HG03139 (cell line): Measurements from ENCODE around the gene NR2F1-AS1.

Experiments used
- ATAC-seq: cut with Tn5 transposase; IDR thresholded peaks from one replicate; pipeline ENCODE4 v1.9.1; 2021; ENCODE audit not compliant: unreplicated experiment

Gene NR2F1-AS1

DNA sequence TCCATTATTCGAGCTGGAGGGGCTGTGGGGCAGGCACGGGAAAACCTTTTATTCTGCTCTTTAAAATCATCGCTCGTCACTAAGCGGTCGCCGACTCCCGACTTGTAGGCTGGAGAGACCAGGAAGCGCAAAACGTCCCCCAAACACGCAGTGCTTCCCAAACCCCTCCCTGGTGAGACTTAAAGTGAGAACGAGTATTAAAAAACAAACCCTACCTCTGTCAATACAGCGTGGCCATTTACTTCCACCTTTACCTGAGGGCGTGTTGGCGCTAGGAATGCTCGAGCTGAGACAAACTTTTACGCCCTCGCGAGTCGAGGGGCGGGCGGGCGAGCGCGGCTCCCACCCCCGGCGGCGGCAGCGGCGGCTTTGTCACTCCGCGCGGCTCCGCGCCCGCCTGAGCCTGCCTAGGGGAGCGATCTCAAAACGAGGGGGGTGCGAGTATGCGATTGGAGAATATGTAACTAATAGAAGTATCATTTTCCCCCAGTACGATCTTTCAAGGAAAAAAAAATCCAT, at the start of gene NR2F1-AS1:
Gene NR2F1-AS1, minus strand, starts transcription at position 293 of the 519 bp plus-strand sequence.
- peak; percentile 15 for ATAC-seq

DNA sequence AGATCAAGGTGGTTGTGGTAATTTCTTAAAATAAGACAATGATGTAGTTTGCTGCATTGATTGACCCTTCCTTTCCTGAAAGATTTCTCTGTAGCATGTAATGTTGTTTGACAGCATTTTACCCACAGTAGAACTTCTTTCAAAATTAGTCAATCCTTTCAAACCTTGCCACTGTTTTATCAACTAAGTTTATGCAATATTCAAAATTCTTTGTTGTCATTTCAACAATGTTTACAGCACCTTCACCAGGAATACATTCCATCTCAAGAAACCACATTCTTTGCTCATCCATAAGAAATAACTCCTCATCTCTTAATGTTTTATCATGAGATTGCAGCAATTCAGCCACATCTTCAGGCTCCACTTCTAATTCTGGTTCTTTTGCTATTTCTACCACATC, 45.8 kb upstream of the NR2F1-AS1 start:
- no peak for ATAC-seq

DNA sequence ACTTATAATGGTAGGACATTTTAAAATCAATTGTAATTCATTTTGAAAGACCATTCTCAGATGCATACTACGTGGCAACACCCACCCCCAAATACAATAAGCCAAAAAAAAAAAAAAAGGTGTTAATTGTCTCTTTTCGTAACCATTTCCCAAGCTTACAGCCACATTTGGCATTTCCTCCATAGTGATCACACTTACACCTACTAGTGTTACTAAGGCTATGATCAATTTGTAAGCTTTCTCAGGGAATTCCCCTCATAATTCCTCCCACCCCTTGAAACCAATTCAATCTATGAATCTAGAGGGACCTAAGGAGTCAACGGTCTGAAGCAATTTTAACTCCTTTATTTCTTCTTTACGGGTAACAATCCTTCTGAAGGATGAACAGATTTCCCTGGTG, 42.1 kb upstream of the NR2F1-AS1 start:
- ATAC-seq = no peak

DNA sequence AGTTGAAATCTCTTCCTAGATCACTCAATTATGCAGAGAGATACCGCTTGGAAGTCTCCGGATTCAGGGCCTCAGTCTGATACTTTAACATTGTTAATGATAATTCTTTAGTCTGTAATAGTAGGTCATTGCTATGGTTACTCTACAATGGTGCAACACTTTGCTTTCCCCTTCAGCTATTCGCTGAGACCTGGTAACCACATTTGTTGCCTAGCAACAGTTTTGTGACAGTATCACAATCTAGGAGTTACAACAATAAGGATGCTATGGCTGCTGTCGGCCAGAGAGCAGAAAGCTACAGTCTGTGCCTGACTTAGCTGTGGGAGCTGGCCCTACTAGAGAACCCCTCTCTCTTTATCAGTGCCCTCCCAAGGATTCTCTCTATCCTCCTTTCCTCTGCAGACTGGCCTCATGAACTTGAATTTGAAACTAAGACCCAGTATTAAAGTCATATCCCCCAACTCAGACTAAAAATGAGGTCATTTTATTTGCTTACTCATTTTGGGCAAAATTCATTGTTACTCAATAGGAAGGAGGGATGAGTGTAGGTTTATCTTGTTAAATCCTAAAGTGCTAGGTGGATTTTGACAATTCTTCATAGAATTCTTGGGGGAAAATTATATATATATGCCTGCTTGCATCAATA, 41.3 kb upstream of the NR2F1-AS1 start:
- ATAC-seq = no peak

DNA sequence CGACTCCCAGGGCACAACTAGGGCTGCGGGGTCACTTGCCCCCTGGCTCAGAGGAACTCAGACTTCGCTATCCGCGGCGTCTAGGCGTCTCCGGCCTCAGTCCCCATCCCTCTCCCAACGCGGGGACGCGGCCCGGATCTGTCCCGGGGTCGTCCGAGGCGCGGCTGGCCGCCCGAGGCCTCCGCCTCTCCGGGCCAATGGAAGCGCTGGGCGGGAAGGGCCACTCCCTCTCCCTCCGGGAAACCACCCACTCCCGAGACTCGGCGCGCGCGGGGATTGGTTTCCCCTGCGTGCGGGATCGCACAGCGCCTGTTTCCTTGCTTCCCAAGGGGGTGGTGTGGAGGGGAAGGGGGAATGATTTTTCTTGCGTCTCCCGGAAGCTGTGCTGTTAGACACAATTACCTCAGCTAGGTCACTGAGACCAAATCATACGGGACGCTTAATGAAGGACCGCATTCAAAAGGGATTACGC, 40.3 kb upstream of the NR2F1-AS1 start:
- peak; percentile 10 for ATAC-seq

DNA sequence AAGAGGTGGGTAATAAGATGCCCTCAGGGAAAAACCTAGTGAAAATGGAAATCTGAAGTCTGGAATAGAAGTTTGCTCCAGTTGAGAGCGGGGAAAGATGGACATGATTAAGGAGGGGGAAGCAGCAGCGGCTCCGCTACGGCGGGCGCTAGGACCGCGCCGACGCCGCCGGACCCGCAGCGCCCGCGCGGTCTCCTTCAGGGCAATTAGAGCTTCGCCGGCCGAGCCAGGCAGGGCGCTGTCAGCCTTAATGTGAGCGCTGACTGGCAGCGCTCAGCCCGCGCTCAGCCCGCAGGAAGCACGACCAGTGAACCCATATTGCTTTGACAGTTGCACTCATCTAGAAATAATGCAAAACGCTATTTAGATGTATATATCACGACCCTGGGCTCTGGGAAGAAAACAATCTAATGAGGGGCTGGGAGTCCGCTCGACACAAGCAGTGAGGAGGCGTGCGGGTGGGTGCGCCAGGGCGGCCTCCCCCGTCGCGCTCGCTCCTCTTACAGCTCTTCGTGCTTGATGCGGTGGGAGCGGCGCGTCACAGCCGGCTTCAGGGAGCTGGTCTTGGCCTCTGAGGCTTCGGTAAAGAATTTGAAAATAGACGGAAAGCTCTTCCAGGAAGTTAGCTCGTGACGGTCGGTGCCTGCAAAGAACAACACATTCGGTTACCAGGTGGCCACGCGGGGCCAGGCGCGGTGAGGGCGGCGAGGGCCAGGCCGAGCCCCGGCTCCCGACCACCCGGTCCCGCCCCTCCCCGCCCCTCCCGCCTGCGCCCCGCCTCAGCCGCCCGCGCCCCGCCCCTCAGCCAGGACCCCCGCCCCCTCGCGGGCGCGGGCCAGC, 39.7 kb upstream of the NR2F1-AS1 start:
- peak; percentile 98 for ATAC-seq

DNA sequence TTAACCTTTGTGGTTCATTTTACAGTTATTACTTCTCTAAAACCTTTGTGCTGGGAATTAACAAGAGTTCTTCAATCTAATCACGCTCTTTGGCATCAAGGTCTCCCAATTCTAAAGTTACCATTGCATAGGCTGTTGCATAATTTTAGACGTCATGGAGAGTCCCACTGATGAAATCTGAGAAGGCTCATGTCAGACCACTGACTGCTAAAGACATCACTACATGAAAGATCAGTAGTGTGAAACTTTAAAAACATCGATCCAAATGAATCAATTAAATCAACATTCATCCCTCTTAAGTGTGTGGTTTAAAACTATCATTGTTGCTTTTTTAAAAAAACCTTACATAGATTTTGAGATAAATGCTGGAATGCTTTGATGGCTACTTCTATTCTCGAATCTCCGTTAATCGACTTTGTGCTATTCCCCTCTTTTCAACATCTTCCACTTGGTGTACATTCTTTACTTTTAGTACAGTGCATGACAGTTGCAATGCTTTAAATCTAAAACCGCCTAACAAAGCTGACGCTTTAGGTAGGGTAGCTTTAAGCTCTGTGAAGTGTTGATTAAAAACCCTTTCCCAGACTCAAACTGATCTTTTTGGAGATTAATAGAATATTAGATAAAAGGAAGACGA, 35.6 kb upstream of the NR2F1-AS1 start:
- no peak for ATAC-seq

DNA sequence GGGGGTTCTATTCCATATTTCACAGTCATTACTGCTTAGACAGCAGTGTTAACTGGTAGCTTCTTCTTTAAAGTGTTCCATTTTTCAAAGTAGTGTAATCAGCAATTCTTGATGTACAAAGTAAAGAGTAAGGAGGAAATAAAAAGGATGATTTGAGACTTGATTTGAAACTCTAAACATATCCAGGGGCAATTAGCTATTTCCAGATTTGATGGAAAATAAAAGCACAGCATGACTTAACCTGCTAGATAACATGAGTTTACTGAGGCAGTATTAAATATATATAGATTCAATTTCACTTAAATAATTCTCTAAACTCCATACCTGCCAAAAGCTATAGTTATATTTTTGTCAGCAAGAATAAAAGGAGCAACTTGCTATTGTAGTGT, 31.8 kb upstream of the NR2F1-AS1 start:
- no peak for ATAC-seq

DNA sequence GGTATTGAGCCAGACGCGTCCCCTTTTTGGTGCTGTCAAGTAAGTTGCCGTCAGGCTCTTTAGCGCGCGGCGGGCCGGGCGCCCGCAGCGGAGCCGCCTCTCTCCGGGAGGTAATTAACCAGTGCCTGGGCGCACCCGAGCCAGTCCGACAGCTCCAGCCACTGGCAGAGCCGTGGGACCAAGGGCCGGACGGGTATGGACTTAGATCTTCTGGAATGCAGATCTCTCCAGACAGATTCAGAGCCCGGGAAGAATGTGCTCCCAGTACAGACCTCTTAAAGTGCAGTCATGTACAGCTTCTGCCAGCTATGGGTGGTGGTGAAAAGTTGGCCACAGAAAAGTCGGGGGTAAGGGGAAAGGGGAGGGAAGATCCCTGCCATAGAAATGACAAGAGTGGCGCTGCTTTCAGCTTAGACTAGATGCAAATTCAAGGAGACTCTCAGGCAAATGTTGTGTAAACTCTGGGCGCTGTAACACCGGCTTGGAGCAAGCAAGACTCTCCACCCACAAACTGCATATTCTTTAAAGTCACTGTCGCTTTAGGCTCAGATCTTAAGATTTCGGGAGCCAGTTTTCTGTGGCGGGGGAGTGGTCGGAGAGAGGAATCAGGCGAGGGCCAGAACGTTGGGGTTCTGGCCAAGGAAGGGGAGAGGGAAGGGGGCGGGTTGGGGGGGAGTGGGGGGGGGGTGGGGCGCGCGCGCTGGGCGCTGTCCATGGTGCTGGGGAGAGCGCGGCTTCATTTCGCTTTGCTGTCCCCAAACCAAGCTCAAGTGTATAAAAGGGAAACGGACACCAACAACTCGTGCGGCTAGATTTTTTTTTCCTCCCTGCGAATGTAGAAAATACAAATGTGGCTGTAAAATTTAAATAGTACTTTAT, 31.2 kb upstream of the NR2F1-AS1 start:
- no peak for ATAC-seq

DNA sequence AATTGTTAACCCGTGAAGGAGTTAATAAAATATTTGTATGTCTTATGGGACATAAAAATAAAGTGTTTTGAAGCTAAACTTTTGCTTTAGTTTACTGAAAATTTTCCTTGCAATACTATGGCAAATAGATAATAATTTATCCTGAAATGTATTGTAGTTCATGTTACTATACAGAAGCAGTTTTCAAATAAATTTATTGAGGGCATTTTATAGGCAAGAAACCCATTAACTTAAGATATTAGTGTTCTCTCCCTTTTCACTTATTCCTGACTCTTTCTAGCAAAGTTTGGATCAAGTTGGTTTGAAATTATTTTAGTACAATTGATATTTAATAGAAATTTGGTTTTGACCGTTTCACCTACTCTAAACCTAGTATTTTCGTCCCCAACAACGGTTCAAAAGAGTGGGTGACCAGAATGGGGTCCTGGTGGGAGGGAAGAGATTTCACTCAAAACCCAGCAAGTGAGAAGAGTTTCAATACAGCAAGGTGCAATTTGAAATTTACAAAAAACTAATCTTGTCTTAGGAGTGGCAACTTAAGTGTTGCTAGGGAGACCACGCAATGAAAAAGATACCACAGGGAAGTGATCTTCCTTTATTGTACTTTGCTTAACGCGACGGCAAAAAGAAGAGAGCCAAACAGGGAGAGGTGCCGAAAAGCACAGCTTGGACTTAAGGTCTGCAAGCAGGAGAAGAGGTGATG, 30.4 kb upstream of the NR2F1-AS1 start:
- no peak for ATAC-seq

DNA sequence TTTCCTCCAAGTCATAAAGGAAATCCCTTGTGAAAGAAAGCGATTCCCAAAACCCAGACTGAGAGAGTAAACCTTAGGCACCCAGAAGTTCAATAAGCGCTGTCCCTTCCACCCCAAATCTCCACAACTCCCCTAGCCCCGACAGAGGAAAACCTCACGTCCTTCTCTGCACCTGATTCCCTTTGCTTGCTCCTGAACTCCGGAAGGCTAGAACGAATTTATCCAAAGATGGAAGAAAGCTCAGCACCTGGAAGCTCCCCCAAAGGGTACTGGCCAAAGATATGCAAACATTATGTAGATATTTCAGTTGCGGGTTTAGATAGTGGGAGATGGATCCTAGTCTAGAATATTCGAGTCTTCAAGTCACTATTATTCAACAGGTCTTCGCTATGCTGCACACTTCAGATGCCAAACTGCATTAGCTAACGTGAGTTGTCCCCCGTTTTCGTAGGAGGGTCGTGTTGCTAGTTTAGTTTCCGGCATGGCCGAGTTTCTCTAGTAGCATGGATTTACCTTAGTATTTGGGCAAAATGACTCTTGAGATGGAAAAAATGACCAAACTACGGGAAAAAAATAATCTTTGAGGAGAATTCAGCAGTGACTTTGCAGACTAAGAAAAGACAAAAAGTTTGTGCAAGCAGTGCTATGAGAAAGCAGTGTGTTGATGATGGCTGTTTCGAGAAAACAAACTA, 29.7 kb upstream of the NR2F1-AS1 start:
- no peak for ATAC-seq

DNA sequence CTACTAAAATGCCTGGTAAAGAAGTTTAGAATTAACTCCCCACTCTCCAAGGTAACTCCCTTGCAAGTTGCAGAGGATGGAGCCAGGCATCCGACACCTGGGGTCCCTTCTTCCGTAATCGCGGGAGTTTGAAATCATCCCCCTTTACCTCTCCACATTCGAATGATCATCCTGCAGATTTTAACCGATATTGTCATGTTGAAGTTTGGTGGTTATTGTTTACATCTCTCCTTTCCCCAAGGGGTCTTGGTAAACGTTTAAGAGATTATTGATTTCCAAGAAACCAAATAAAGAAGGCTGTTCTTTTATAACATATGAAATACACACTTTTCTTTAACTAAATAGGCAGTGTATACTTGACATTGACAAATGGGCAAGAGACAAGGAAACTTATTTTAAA, 28.7 kb upstream of the NR2F1-AS1 start:
- ATAC-seq = no peak

DNA sequence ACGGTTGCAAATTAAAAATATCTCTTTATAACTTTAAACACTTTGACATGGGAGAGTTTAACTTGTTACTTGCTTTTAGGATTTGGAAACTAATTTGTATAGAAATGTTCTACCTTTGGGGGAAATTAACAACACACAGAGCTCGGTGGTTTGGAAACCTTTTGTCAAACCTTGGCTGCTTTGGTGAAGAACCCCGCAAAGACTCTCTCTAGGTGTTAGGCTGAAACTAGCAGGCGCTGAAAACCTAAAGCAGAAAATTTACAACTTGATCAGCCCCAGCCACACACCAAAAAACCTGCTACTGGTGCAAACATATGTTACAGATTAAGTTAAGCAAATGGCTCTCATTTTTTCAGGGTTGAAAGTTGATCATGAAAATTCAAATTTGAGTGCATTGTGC, 27.8 kb upstream of the NR2F1-AS1 start:
- no peak for ATAC-seq

DNA sequence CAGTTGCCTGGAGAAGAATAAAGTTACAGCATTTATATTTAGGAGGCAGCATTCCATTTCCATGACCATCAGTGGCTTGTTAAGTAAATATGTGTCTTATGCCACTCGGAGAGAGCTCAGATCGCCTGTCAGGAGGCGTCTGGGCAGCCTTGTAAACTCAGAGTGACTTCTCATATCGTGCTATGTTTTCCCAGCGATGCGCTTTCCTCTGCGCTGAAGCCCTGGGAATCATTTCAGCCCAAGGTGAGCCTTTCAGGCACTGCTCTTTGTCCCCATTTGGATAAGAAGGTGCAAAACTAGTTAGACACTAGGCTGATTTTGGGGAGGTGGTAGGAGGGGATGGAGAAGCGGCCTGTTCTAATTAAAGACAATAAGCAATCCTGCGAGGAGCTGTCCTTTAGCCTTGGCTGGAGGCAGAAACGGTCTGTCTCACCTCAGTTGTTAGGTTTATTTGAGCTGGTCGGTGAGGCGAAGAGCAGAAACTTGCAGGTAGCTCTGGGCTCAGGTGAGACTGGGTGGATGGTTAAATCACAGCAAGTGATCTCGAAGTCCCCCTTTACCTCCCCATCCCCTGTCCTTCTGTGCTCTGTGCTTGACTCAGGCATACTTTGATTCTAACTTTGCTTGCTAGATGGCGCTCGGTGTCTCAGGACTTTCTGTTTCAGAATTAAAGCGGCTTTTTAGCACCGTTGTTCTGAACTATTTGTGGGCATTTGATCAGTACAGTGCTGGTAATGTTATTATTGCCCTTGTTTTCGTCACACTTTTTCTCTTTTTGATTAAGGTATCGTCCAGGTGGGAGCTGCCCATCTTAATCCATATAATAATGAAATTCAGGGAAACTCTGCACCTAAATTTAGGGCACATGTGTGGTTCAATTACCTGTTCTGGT, 26.6 kb upstream of the NR2F1-AS1 start:
- ATAC-seq = no peak

DNA sequence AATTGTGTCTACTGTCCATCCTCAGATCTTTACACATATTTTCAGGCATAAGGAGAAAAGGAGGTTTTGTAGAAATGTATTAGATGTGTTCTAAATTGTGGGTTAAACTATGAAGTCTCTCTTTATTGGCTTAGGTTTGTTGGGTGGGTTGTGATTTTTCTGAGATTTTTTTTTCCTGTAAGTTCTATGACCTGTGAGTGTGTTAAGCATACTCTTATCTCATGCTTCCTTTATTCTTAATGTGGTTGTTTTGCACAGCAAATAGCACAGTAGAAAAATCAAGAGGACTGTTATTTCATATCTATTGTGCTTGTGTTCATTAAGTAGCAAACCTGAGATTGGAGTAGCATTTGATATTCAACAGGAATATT, 25.3 kb upstream of the NR2F1-AS1 start:
- ATAC-seq = no peak

DNA sequence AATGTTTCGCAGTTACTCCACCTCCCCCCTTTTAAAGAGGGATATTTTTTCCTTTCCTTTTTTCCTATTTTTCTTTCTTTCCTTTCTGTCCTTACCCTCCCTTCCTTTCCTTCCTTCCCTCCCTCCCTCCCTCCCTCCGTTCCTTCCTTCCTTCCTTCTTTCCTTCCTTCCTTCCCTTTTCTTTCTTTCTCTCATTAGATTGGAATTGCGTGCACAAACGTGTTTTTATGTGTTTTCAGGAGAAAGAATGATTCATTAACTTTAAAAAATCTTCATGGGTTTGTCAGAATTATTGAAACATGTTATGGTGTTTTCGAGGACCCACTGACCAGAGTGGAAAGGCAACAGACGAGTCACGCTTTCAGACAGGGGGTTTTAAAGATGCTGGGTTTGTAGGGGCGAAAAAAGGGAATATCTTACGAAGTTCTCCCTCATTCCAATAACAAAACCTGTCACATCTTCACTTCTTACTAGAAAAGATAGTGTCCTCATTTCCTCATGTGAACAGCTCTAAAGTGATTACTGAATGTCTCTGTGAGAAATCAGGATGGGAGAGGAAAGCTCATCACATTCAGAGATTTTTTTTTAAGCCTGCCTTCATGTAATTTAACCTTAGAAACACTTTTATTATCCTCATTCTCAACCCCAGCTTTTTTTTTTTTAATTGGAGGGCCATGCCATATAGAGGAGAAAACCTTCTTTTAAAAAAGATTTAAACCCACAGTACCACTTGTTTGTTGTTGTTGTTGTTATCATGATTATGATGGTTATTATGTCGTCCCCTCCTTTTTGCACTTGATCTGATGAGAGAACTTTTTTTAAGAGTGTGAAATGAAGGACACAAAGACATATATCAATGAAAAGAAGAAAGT, 23.9 kb upstream of the NR2F1-AS1 start:
- ATAC-seq = no peak

DNA sequence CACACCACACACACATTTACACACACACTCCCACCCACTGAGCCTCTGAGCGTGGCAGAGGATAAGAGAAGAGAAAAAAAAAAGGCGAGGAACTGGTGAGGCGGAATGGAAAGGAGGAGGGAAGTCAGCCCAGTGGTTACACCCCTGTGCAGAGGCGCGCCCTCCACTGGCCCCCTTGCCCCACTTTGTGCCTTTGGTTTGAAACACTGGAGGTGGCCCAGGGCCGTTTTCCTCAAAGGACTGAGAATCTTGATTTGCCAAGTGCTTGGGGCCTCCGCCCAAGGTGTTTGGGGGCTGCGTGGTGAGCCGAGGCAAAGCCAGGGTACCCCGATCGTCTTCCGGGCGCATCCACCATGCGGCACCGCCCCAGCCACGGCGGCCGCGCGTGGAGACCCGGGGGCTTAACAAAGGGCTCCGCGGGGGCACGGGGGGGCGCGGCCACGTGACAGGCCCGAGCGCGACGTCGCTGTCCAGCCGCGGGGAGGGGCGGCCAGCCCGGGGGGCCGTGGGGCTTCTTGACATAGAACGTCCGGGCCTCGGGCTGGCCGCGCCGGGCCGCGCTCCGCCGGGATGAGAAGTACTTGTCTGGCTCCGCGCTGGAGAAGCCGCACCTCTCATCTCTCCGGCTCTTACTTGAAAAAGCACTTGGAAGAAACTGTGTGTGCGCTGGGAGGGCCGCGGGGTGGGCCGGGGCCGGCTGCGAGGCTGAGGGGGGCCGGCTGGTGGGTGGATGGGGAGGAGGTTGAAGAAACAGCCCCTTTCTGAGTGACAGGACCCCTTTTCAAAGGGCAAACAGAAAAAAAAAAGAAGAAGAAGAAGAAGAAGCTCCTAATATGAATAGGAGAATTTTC, 23.0 kb upstream of the NR2F1-AS1 start:
- ATAC-seq = no peak
